ENCODE data around the gene WDR33. TPM values are rescaled to one million over a fixed set of nuclear protein-coding genes. Genes with fewer than 3 reads are reported as not detected.

The WDR33 gene
- total and polyA plus RNA-seq, 2 donors from 2014 or later = 19.8 to 60.2 TPM

GRCh38 chr2:127857265-127857808 lies 46.4 kb upstream of the WDR33 start:
- FAIRE-seq = no peak
- H3K4me1 ChIP-seq (ENCODE audit: control insufficient read depth in 2 of 3, insufficient read depth in 2 of 3, low read depth in 1 of 3, low read length in 3 of 3) = peaks cover 0 to 2% (median 0%) of the 10 kb centered on the region in 3 donors

GRCh38 chr2:127853671-127854070 lies 42.7 kb upstream of the WDR33 start:
- Histone ChIP-seq H3K4me3 (ENCODE audit: low read length in 3 of 3) (no peak overlapping the region), H3K9me3 (ENCODE audit: control insufficient read depth in 2 of 3, insufficient read depth in 1 of 3, low read length in 3 of 3) (no peaks in the 10 kb centered on the region), H3K9ac (ENCODE audit: low read length in 3 of 3) (no peak overlapping the region), H3K27ac (ENCODE audit: low read depth in 2 of 2, low read length in 2 of 2) (no peak overlapping the region), H3K27me3 (ENCODE audit: control insufficient read depth, insufficient read depth, low read length) (no peaks in the 10 kb centered on the region), H3K4me1 (ENCODE audit: control insufficient read depth in 2 of 3, insufficient read depth in 2 of 3, low read depth in 1 of 3, low read length in 3 of 3) (peaks cover 0 to 2% (median 0%) of the 10 kb centered on the region in 3 donors), H3K36me3 (ENCODE audit: control insufficient read depth in 2 of 3, insufficient read depth in 3 of 3, low read length in 3 of 3) (peaks cover 4 to 16% (median 9%) of the 10 kb centered on the region in 3 donors)
- intact Hi-C loops (cut with DNase I) = no loop called here
- no peak for FAIRE-seq
- DNase-seq = no peak
- no peak for TF ChIP-seq CTCF (IDR thresholded peaks at IDR 0.05; ENCODE audit: borderline replicate concordance, extremely low read depth, insufficient read depth)

More at GRCh38 chr2:127857265-127857808, 46.4 kb upstream of the WDR33 start:
- peak in 3 of 5 donors; percentile 24 to 51 (median 48) for DNase-seq
- H3K27ac ChIP-seq (ENCODE audit: low read depth in 2 of 2, low read length in 2 of 2) = peak overlapping the region in 1 of 2 donors; percentile 52
- H3K27me3 ChIP-seq (ENCODE audit: control insufficient read depth, insufficient read depth, low read length) = no peaks in the 10 kb centered on the region
- intact Hi-C loops (cut with DNase I) = no loop called here
- no peak for TF ChIP-seq CTCF (IDR thresholded peaks at IDR 0.05; ENCODE audit: borderline replicate concordance, extremely low read depth, insufficient read depth)
- no peaks in the 10 kb centered on the region for H3K9me3 ChIP-seq (ENCODE audit: control insufficient read depth in 2 of 3, insufficient read depth in 1 of 3, low read length in 3 of 3)
- peak overlapping the region; percentile 87 to 91 (median 88) for H3K4me3 ChIP-seq (ENCODE audit: low read length in 3 of 3)
- H3K9ac ChIP-seq (ENCODE audit: low read length in 3 of 3) = peak overlapping the region; percentile 72 to 84 (median 82)
- H3K36me3 ChIP-seq (ENCODE audit: control insufficient read depth in 2 of 3, insufficient read depth in 3 of 3, low read length in 3 of 3) = peaks cover 0 to 3% (median 3%) of the 10 kb centered on the region in 3 donors

- no peak for FAIRE-seq
- no peak for TF ChIP-seq CTCF (IDR thresholded peaks at IDR 0.05; ENCODE audit: borderline replicate concordance, extremely low read depth, insufficient read depth)
- intact Hi-C loops (cut with DNase I) = no loop called here
These were observed 41.4 kb upstream of the WDR33 start for GRCh38 chr2:127852388-127852787.

More at GRCh38 chr2:127852388-127852787, 41.4 kb upstream of the WDR33 start:
- Histone ChIP-seq H3K4me3 (ENCODE audit: low read length in 3 of 3) (no peak overlapping the region), H3K27ac (ENCODE audit: low read depth in 2 of 2, low read length in 2 of 2) (no peak overlapping the region), H3K9ac (ENCODE audit: low read length in 3 of 3) (no peak overlapping the region), H3K9me3 (ENCODE audit: control insufficient read depth in 2 of 3, insufficient read depth in 1 of 3, low read length in 3 of 3) (no peaks in the 10 kb centered on the region), H3K4me1 (ENCODE audit: control insufficient read depth in 2 of 3, insufficient read depth in 2 of 3, low read depth in 1 of 3, low read length in 3 of 3) (peaks cover 0 to 2% (median 0%) of the 10 kb centered on the region in 3 donors), H3K27me3 (ENCODE audit: control insufficient read depth, insufficient read depth, low read length) (no peaks in the 10 kb centered on the region), H3K36me3 (ENCODE audit: control insufficient read depth in 2 of 3, insufficient read depth in 3 of 3, low read length in 3 of 3) (peaks cover 4 to 21% (median 13%) of the 10 kb centered on the region in 3 donors)
- DNase-seq = no peak
